ENCODE measurements around the gene MYO3B.

The MYO3B gene

DNA sequence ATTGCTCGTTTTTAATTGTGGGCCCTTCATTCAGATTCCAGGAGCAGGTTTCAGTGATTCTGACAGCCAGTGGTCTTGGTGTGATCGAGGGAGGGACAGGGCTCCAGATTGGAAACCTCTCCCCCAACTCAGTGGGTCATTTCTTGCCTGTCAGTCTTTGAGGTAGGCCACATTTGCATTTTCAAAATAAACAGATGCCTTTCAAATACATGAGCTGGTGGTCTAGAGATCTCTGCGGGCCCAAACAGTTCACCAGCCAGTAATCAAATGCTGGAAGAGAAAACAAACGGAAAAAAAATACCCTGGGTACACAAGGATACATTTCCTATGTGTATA lies 326.8 kb downstream of the MYO3B start:
- TF ChIP-seq, protein P1, sequence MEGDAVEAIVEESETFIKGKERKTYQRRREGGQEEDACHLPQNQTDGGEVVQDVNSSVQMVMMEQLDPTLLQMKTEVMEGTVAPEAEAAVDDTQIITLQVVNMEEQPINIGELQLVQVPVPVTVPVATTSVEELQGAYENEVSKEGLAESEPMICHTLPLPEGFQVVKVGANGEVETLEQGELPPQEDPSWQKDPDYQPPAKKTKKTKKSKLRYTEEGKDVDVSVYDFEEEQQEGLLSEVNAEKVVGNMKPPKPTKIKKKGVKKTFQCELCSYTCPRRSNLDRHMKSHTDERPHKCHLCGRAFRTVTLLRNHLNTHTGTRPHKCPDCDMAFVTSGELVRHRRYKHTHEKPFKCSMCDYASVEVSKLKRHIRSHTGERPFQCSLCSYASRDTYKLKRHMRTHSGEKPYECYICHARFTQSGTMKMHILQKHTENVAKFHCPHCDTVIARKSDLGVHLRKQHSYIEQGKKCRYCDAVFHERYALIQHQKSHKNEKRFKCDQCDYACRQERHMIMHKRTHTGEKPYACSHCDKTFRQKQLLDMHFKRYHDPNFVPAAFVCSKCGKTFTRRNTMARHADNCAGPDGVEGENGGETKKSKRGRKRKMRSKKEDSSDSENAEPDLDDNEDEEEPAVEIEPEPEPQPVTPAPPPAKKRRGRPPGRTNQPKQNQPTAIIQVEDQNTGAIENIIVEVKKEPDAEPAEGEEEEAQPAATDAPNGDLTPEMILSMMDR (IDR thresholded peaks at IDR 0.05), result no peak
- no peak overlapping the region for H3K27ac ChIP-seq
- no peak overlapping the region for H3K4me3 ChIP-seq
- DNase-seq (ENCODE audit: low spot score), result no peak

DNA sequence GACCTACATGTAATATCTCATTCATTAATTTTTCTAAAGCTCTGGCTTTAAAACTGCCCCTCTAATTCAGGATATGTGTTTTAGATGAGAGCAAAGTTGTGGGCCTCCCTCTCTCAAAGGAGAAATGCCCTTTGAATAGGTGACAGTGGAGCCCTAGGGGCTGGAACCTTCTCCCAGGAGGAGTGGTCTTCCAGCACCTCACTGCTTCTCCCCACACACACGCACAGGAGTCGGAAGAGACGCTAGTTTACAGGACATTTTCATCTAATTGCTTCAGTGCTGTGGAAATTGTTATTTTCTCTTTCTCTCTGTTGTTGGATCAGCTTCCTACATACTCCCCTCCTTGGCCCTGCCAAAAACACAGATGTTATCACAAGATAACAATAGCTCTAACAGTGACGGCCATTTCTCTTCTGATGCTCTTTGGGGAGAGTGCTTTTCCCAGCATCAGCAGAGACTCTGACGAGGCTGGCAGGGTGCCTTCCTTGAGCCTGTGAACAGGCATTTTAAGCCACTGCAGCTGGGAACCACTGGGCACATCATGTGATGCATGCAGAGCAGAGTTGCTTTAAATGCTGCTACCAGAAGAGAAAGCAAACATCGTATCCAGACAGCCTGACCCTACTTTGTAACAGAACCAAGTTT lies 327.8 kb downstream of the MYO3B start:
- H3K27ac ChIP-seq, result peak overlapping the region; percentile 6 to 60
- TF ChIP-seq, protein P1 (IDR thresholded peaks at IDR 0.05), result no peak
- H3K4me3 ChIP-seq, result peak overlapping the region; percentile 31
- no peak for DNase-seq (ENCODE audit: low spot score)

- no peak for DNase-seq (ENCODE audit: low spot score)
- Histone ChIP-seq H3K4me3 (no peak overlapping the region), H3K27ac (no peak overlapping the region)
- TF ChIP-seq, protein P1 (IDR thresholded peaks at IDR 0.05), result no peak
These were observed 331.7 kb downstream of the MYO3B start for GRCh38 chr2:170509452-170510193.

DNA sequence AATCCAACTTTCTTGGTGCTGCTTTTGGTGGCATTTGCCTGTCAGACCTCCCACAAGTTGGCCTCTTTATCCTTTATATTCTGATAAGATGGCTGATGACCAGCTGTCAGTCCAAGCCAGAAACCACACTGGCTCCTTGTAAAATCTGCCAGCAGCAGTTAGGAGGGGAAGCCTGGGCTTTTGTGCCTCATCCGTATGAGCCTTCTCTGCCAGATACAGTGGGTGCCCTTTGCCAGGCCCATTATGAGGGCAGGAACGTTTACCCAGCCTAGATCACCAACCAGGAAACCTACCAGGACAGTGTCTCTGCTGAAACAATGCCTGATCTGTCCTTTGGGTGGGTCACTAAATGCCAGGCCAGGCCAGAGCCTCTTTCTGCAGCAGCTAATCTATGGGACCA lies 334.3 kb downstream of the MYO3B start:
- DNase-seq (ENCODE audit: low spot score), result no peak
- TF ChIP-seq, protein P1 (IDR thresholded peaks at IDR 0.05), result no peak
- Histone ChIP-seq H3K4me3 (no peak overlapping the region), H3K27ac (no peak overlapping the region)

DNA sequence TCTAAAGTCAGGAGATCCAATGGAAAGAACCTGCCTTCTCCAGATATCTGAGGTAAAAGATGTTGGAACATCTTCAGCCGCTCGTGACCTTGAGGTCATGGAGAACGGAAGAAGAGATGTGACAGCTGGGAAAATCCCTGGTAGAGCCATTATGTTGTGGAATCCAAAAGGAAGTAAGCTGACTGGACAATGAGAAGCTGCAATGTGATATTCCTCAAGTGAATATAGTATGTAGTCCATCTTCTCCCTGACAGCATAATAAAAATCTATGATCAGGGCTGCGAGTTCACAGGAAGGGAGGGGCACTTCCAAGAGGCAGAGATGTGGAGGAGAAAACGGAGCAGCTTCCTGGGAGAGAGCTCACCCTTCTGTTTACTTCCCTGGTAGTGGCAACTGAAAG lies 336.2 kb downstream of the MYO3B start:
- DNase-seq (ENCODE audit: low spot score), result no peak
- H3K4me3 ChIP-seq, result no peak overlapping the region
- TF ChIP-seq, protein P1 (IDR thresholded peaks at IDR 0.05), result no peak
- H3K27ac ChIP-seq, result no peak overlapping the region

DNA sequence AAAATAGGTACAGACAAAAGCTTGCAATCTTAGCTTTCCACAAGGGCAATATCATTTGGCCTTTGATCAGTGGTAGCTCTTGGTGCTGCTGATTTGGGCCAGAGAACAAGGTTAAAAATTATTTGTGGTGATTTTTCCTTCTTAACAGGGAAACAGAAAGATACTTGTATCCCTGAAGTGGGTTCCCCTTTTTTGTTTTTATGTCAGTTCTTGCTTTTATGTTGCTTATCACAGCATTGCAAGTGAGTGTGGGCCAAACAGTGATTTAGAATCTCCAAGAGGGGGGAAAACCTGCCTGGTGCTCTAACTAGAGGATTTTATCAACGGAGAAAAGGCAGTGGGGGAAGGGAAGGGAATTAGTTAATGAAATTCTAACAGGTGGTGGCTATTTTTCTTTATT lies 339.6 kb downstream of the MYO3B start:
- TF ChIP-seq, protein P1 (IDR thresholded peaks at IDR 0.05), result no peak
- H3K4me3 ChIP-seq, result no peak overlapping the region
- DNase-seq (ENCODE audit: low spot score), result no peak
- no peak overlapping the region for H3K27ac ChIP-seq

- TF ChIP-seq, protein P1 (IDR thresholded peaks at IDR 0.05), result no peak
- no peak overlapping the region for H3K4me3 ChIP-seq
- H3K27ac ChIP-seq, result no peak overlapping the region
- no peak for DNase-seq (ENCODE audit: low spot score)
These were observed 341.0 kb downstream of the MYO3B start for GRCh38 chr2:170518911-170519310.

Measured in coronary artery (tissue), 2 donors.